Neural crest cell (in vitro differentiated cells): ENCODE measurements around the gene PKN1. TPM values are rescaled to one million over a fixed set of nuclear protein-coding genes. Genes with fewer than 3 reads are reported as not detected.
A peak's percentile ranks its signal among the peaks of the same experiment; 100 is the strongest.
"Not testable (repeated sequence)": the region's sequence is repeated elsewhere in the genome, so short reads cannot be mapped to it uniquely, and the experiment has no call there.

Experiments
- DNase-seq: peaks from one replicate; pipeline ENCODE4 v3.0.0; 2021; ENCODE audit warnings: low read depth, mixed read lengths, low spot score
- H3K27ac Mint-ChIP-seq: one replicate; pipeline ENCODE4 v1.8.0; 2021; ENCODE audit warnings: mild to moderate bottlenecking, mixed read lengths; ENCODE audit not compliant: unreplicated experiment
- H3K27me3 Mint-ChIP-seq: 2 replicates; pipeline ENCODE4 v1.8.0; 2021; ENCODE audit warnings: low read depth, mild to moderate bottlenecking, mixed read lengths
- H3K36me3 Mint-ChIP-seq: 2 replicates; pipeline ENCODE4 v1.8.0; 2021; ENCODE audit warnings: low read depth, mild to moderate bottlenecking, mixed read lengths
- H3K4me1 Mint-ChIP-seq: 2 replicates; pipeline ENCODE4 v1.8.0; 2021; ENCODE audit warnings: mixed read lengths
- H3K4me3 Mint-ChIP-seq: one replicate; pipeline ENCODE4 v1.8.0; 2021; ENCODE audit warnings: mild to moderate bottlenecking, mixed read lengths
- H3K9me3 Mint-ChIP-seq: 2 replicates; pipeline ENCODE4 v1.8.0; 2021; ENCODE audit warnings: mixed read lengths
- total RNA-seq: library from RNA; stranded (reverse); gene quantifications from 2 replicates; pipeline ENCODE4 v1.2.1, GENCODE V29; 2021
- TF ChIP-seq, protein P1 (sequence below): fragments of 200-600 bp; sonication (generic); conservative IDR thresholded peaks from 2 replicates; pipeline ENCODE4 v1.5.0; 2021; ENCODE audit warnings: antibody characterized with exemption, mild to moderate bottlenecking

PKN1 gene
- total RNA-seq, 1 donor from 2014 or later = 126 TPM

DNA sequence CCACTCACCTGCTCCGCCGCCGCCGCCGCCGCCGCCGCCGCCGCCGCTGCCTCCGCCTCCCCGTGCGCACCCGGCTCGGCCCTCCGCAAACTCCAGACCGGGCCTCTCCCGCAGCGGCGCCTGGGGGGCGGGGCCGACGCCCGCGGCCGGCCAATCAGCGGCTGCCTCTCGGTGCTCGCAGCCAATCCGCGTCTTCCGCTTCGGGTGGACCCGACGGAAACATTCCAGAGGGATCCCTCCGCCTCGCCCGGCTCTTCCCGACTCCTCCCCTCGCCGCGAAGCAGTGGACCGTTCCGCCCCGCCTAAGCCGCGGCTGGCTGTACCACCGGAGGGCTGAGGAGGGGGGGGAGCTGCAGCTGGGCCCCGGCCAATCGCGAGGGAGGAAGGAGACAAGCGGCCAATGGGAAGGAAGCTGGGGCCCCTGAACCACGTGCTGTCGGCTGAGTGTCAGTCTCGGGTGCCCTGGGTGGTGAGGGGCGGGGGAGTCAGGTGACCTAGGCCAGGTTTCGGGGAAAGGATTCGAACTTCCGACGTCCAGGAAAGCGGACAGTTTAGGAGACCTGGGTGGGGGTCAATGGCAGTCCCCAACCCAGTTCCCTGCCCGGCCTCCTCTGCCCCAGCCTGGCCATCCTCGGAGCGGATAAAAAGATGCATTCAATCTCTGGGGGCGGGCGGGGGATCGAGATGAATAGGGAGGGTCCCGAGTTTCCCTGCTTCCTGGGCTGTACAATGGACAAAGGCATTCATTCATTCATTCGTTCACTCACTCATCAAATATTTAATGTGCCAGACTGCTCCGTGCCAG lies 63.1 kb downstream of the PKN1 start, which contains the start of gene GIPC1:
Gene GIPC1, minus strand, starts transcription at position 99 of the 805 bp plus-strand sequence. CDS start 13,151 bp downstream, outside the sequence.
- DNase-seq = peak; percentile 97
- H3K36me3 Mint-ChIP-seq = peaks cover 12% of the 10 kb centered on the region
- peak within 1 kb of the TSS; percentile 92 for H3K27ac Mint-ChIP-seq
- TF ChIP-seq, protein P1, sequence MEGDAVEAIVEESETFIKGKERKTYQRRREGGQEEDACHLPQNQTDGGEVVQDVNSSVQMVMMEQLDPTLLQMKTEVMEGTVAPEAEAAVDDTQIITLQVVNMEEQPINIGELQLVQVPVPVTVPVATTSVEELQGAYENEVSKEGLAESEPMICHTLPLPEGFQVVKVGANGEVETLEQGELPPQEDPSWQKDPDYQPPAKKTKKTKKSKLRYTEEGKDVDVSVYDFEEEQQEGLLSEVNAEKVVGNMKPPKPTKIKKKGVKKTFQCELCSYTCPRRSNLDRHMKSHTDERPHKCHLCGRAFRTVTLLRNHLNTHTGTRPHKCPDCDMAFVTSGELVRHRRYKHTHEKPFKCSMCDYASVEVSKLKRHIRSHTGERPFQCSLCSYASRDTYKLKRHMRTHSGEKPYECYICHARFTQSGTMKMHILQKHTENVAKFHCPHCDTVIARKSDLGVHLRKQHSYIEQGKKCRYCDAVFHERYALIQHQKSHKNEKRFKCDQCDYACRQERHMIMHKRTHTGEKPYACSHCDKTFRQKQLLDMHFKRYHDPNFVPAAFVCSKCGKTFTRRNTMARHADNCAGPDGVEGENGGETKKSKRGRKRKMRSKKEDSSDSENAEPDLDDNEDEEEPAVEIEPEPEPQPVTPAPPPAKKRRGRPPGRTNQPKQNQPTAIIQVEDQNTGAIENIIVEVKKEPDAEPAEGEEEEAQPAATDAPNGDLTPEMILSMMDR = no peak
- H3K27me3 Mint-ChIP-seq = no peaks in the 10 kb centered on the region
- no peaks in the 10 kb centered on the region for H3K9me3 Mint-ChIP-seq
- peak within 1 kb of the TSS; percentile 93 for H3K4me3 Mint-ChIP-seq
- H3K4me1 Mint-ChIP-seq = peaks cover 30% of the 10 kb centered on the region

DNA sequence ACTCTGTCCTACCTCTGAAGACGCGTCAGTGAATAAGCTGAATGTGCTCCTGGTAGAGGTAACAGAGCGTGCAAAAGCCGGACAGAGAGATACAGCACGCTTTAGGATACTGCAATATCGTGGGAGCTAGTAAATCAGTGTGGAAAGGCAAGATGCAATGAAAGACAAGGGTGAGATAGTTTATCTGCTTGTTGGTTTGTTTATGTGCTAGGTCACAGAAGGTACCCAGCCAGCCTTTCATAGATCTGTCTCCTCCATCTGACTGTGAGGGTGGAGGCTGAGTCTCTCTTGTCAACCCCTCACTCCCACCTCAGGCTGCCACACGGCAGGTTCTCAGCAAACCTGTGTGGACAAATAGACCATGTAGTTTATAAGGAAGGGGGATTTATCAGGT lies 63.7 kb downstream of the PKN1 start:
- Mint-ChIP-seq H3K4me1 (peaks cover 30% of the 10 kb centered on the region), H3K4me3 (peak overlapping the region; percentile 84), H3K27me3 (no peaks in the 10 kb centered on the region), H3K27ac (peak overlapping the region; percentile 92), H3K9me3 (no peaks in the 10 kb centered on the region), H3K36me3 (peaks cover 8% of the 10 kb centered on the region)
- DNase-seq = no peak
- TF ChIP-seq, protein P1 = no peak

DNA sequence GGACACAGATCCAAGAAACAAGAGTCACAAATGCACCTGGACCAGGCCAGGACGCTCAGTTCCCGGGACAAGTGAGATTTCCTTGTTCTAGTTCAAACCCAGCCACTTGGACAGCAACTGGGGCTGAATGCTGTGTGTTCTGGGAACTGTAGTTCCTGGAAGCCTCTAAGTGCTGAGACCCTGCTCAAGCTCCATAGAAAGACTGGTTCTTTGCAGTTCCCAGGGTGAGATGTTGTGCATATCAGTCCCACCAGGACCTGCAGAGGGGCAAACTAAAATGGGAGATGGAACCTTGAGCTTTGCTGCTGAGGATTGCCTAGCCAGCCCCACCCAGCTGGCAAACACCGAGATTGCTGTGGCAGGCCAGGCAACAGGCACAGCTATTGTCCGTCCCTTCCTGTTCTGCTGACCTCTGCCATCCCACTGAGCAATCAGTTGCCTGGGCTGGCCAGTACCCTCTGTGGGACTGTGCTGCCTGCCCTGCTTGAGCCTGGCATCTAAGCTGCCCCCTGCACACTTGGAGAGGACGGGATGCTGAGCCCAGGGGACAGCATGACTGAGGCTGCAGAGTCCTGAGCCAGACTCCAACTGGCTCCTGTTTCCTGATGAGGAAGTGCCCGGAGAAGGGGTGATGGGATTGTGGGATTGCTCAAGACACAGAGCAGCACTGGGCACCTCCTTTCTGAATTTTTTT lies 64.3 kb downstream of the PKN1 start:
- TF ChIP-seq, protein P1 = no peak
- H3K4me1 Mint-ChIP-seq = peaks cover 30% of the 10 kb centered on the region
- no peaks in the 10 kb centered on the region for H3K27me3 Mint-ChIP-seq
- no peak for DNase-seq
- H3K9me3 Mint-ChIP-seq = no peaks in the 10 kb centered on the region
- peak overlapping the region; percentile 84 for H3K4me3 Mint-ChIP-seq
- H3K36me3 Mint-ChIP-seq = peaks cover 7% of the 10 kb centered on the region
- peak overlapping the region; percentile 77 for H3K27ac Mint-ChIP-seq

DNA sequence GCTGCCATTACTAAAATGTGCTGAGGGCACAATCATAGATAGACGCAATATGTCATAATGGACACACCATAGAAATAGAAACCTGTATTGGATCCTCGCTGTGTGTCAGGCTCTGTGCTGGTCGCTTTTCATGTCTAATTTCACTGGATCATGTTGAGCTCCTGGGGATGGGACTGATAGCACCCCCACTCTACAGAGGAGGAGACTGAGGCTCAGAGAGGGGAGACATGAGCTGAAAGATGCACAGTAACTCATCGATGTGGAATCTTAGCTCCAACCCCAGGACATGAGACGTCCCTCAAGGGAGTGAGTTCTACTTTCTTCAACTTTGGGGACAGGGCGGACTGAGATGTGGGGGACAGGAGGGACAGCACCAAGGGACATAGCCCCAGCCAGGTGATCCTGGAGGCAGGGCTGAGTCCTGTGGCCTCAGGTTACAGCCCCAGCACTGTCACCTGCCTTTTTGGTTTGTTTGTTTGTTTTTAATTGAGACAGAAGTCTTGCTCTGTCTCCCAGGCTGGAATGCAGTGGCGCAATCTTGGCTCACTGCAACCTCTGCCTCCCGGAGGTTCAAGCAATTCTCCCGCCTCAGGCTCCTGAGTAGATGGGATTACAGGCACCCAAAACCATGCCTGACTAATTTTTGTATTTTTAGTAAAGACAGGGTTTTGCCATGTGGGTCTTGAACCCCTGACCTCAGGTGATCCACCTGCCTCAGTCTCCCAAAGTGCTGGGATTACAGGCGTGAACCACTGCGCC lies 69.4 kb downstream of the PKN1 start:
- Mint-ChIP-seq H3K4me1 (peaks cover 17% of the 10 kb centered on the region), H3K27ac (no peak overlapping the region), H3K36me3 (no peaks in the 10 kb centered on the region), H3K9me3 (no peaks in the 10 kb centered on the region), H3K27me3 (no peaks in the 10 kb centered on the region), H3K4me3 (no peak overlapping the region)
- TF ChIP-seq, protein P1 = no peak
- no peak for DNase-seq

DNA sequence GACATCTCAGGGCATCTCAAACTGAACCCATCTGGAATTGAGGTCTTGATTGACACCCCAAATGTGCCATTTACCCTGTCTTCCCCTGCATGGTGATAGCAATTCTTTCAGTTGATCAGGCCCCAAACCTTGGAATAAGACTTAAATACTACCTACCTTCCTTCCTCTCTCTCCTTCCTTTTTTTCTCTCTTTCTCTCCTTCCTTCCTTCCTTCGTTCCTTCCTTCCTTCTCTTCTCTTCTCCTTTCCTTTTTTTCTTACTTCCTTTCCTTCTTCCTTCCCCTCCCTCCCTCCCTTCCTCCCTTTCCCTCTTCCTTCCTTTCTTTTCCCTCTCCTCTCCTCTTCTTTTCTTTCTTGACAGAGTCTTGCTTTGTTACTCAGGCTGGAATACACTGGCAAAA lies 70.2 kb downstream of the PKN1 start:
- Mint-ChIP-seq H3K4me1 (peaks cover 18% of the 10 kb centered on the region), H3K4me3 (no peak overlapping the region), H3K27me3 (no peaks in the 10 kb centered on the region), H3K27ac (no peak overlapping the region), H3K9me3 (no peaks in the 10 kb centered on the region), H3K36me3 (no peaks in the 10 kb centered on the region)
- TF ChIP-seq, protein P1 = no peak
- DNase-seq = no peak

DNA sequence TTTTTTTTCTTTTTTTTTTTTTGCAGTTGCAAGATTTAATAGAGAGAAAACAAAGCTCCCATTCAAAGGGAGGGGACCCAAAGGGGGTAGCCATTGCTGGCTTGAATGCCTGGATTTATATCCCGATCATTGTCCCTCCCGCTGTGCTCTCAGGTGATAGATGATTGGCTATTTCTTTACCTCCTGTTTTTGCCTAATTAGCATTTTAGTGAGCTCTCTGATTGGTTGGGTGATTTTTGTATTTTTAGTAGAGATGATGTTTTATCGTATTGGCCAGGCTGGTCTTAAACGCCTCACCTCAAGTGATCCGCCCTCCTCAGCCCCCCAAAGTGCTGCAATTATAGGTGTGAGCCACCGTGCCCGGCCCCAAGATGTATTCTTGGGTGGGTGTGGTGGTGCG lies 71.5 kb downstream of the PKN1 start:
- DNase-seq, H3K27ac Mint-ChIP-seq, H3K27me3 Mint-ChIP-seq, H3K36me3 Mint-ChIP-seq, H3K9me3 Mint-ChIP-seq: not testable (repeated sequence)
- peak overlapping the region; percentile 41 for H3K4me3 Mint-ChIP-seq
- peaks cover 22% of the 10 kb centered on the region for H3K4me1 Mint-ChIP-seq
